Measurements from ENCODE around the gene NEBL.

NEBL gene

GRCh38 chr10:20927456-20927855, 30.3 kb upstream of the NEBL start:
- Histone ChIP-seq H3K4me3 (no peak overlapping the region), H3K27me3 (no peaks in the 10 kb centered on the region), H3K9me3 (no peaks in the 10 kb centered on the region), H3K27ac (no peak overlapping the region), H3K4me1 (no peaks in the 10 kb centered on the region), H3K36me3 (no peaks in the 10 kb centered on the region)
- no peak for TF ChIP-seq CTCF (IDR thresholded peaks at IDR 0.05)
- DNase-seq: no peak
- intact Hi-C loops (cut with DNase I; ENCODE audit: low total_unique reads): no loop called here

- Histone ChIP-seq H3K27me3 (no peaks in the 10 kb centered on the region), H3K27ac (no peak overlapping the region), H3K4me1 (no peaks in the 10 kb centered on the region), H3K9me3 (no peaks in the 10 kb centered on the region), H3K4me3 (no peak overlapping the region), H3K36me3 (no peaks in the 10 kb centered on the region)
- intact Hi-C loops (cut with DNase I; ENCODE audit: low total_unique reads): no loop called here
- DNase-seq: no peak
- no peak for TF ChIP-seq CTCF (IDR thresholded peaks at IDR 0.05)
Measured at GRCh38 chr10:20922451-20922850, 25.3 kb upstream of the NEBL start.

GRCh38 chr10:20922033-20922432, 24.9 kb upstream of the NEBL start:
- no peaks in the 10 kb centered on the region for H3K27me3 ChIP-seq
- no peak for DNase-seq
- no peak overlapping the region for H3K4me3 ChIP-seq
- intact Hi-C loops (cut with DNase I; ENCODE audit: low total_unique reads): no loop called here
- H3K36me3 ChIP-seq: no peaks in the 10 kb centered on the region
- TF ChIP-seq CTCF (IDR thresholded peaks at IDR 0.05): no peak
- H3K4me1 ChIP-seq: no peaks in the 10 kb centered on the region
- no peak overlapping the region for H3K27ac ChIP-seq
- H3K9me3 ChIP-seq: no peaks in the 10 kb centered on the region

GRCh38 chr10:20920061-20920460, 22.9 kb upstream of the NEBL start:
- DNase-seq: no peak
- H3K9me3 ChIP-seq: no peaks in the 10 kb centered on the region
- H3K4me1 ChIP-seq: no peaks in the 10 kb centered on the region
- intact Hi-C loops (cut with DNase I; ENCODE audit: low total_unique reads): no loop called here
- H3K27me3 ChIP-seq: no peaks in the 10 kb centered on the region
- no peak for TF ChIP-seq CTCF (IDR thresholded peaks at IDR 0.05)
- H3K36me3 ChIP-seq: no peaks in the 10 kb centered on the region
- no peak overlapping the region for H3K27ac ChIP-seq
- H3K4me3 ChIP-seq: no peak overlapping the region

GRCh38 chr10:20919481-20919880, 22.4 kb upstream of the NEBL start:
- intact Hi-C loops (cut with DNase I; ENCODE audit: low total_unique reads): no loop called here
- no peaks in the 10 kb centered on the region for H3K9me3 ChIP-seq
- H3K27ac ChIP-seq: no peak overlapping the region
- H3K27me3 ChIP-seq: no peaks in the 10 kb centered on the region
- no peaks in the 10 kb centered on the region for H3K4me1 ChIP-seq
- no peak for TF ChIP-seq CTCF (IDR thresholded peaks at IDR 0.05)
- H3K4me3 ChIP-seq: no peak overlapping the region
- no peak for DNase-seq
- no peaks in the 10 kb centered on the region for H3K36me3 ChIP-seq

- no peak overlapping the region for H3K27ac ChIP-seq
- H3K9me3 ChIP-seq: no peaks in the 10 kb centered on the region
- no peak for DNase-seq
- H3K4me3 ChIP-seq: no peak overlapping the region
- H3K4me1 ChIP-seq: no peaks in the 10 kb centered on the region
- no peaks in the 10 kb centered on the region for H3K27me3 ChIP-seq
- intact Hi-C loops (cut with DNase I; ENCODE audit: low total_unique reads): no loop called here
- no peak for TF ChIP-seq CTCF (IDR thresholded peaks at IDR 0.05)
- no peaks in the 10 kb centered on the region for H3K36me3 ChIP-seq
Measured at GRCh38 chr10:20916976-20917375, 19.9 kb upstream of the NEBL start.
